ENCODE results near the gene NAT10.

GRCh38 chr11:34182425-34182824 is 77.0 kb downstream of the NAT10 start:
- no peak for TF ChIP-seq GATA3 (IDR thresholded peaks at IDR 0.05; ENCODE audit: low read depth, low read length)
- TF ChIP-seq GATA2 (IDR thresholded peaks at IDR 0.05; ENCODE audit: low read depth, low read length) = no peak
